OCI-LY1 (cell line): Measurements from ENCODE around the gene NPIPB8.
"Not testable (repeated sequence)": the region's sequence is repeated elsewhere in the genome, so short reads cannot be mapped to it uniquely, and the experiment has no call there.

ENCODE experiments used
- CTCF ChIP-seq: fragments of 200-600 bp; sonication (generic), shearing (Covaris generic); IDR thresholded peaks from 2 replicates; pipeline ENCODE4 v1.5.1; 2017; ENCODE audit warnings: mild to moderate bottlenecking, antibody characterized with exemption, low read length, moderate library complexity, mixed read lengths
- EZH2 ChIP-seq: fragments of 200-600 bp; sonication (generic), shearing (Covaris generic); IDR thresholded peaks from 2 replicates; pipeline ENCODE4 v1.8.0; 2017; ENCODE audit warnings: borderline replicate concordance, mixed run types, mild to moderate bottlenecking, antibody characterized with exemption, low read length, moderate library complexity, mixed read lengths

- TF ChIP-seq CTCF, EZH2: not testable (repeated sequence)
Measured at GRCh38 chr16:28701384-28701783, 63.5 kb downstream of the NPIPB8 start.
